ENCODE data around the gene IKZF5.

Gene IKZF5

GRCh38 chr10:122995936-122996335, 12.7 kb downstream of the IKZF5 start:
- FAIRE-seq: no peak
- no peak for DNase-seq (ENCODE audit: insufficient read length)
- TF ChIP-seq TAF1 (IDR thresholded peaks at IDR 0.05; ENCODE audit: borderline replicate concordance, low read depth, low read length) (no peak), POLR2AphosphoS5 (IDR thresholded peaks at IDR 0.05; ENCODE audit: low read depth, low read length) (no peak), POLR2A (IDR thresholded peaks at IDR 0.05; ENCODE audit: low read depth, low read length) (no peak)

GRCh38 chr10:122993797-122994336, 14.7 kb downstream of the IKZF5 start:
- FAIRE-seq: peak; percentile 21
- DNase-seq (ENCODE audit: insufficient read length): no peak
- TF ChIP-seq POLR2AphosphoS5 (IDR thresholded peaks at IDR 0.05; ENCODE audit: low read depth, low read length): no peak
- no peak for TF ChIP-seq POLR2A (IDR thresholded peaks at IDR 0.05; ENCODE audit: low read depth, low read length)
- TF ChIP-seq TAF1 (IDR thresholded peaks at IDR 0.05; ENCODE audit: borderline replicate concordance, low read depth, low read length): no peak

GRCh38 chr10:122992031-122992585, 16.5 kb downstream of the IKZF5 start:
- no peak for DNase-seq (ENCODE audit: insufficient read length)
- TF ChIP-seq TAF1 (IDR thresholded peaks at IDR 0.05; ENCODE audit: borderline replicate concordance, low read depth, low read length) (no peak), POLR2A (IDR thresholded peaks at IDR 0.05; ENCODE audit: low read depth, low read length) (no peak), POLR2AphosphoS5 (IDR thresholded peaks at IDR 0.05; ENCODE audit: low read depth, low read length) (no peak)
- FAIRE-seq: no peak

GRCh38 chr10:122990278-122990677, 18.3 kb downstream of the IKZF5 start:
- DNase-seq (ENCODE audit: insufficient read length) (no peak), FAIRE-seq (no peak)
- TF ChIP-seq TAF1 (IDR thresholded peaks at IDR 0.05; ENCODE audit: borderline replicate concordance, low read depth, low read length) (no peak), POLR2A (IDR thresholded peaks at IDR 0.05; ENCODE audit: low read depth, low read length) (no peak), POLR2AphosphoS5 (IDR thresholded peaks at IDR 0.05; ENCODE audit: low read depth, low read length) (no peak)

- no peak for TF ChIP-seq POLR2AphosphoS5 (IDR thresholded peaks at IDR 0.05; ENCODE audit: low read depth, low read length)
- TF ChIP-seq TAF1 (IDR thresholded peaks at IDR 0.05; ENCODE audit: borderline replicate concordance, low read depth, low read length): no peak
- TF ChIP-seq POLR2A (IDR thresholded peaks at IDR 0.05; ENCODE audit: low read depth, low read length): no peak
- no peak for DNase-seq (ENCODE audit: insufficient read length)
- FAIRE-seq: no peak
These were observed 20.1 kb downstream of the IKZF5 start for GRCh38 chr10:122988501-122988900.

- TF ChIP-seq POLR2A (IDR thresholded peaks at IDR 0.05; ENCODE audit: low read depth, low read length) (no peak), POLR2AphosphoS5 (IDR thresholded peaks at IDR 0.05; ENCODE audit: low read depth, low read length) (no peak), TAF1 (IDR thresholded peaks at IDR 0.05; ENCODE audit: borderline replicate concordance, low read depth, low read length) (no peak)
- FAIRE-seq (no peak), DNase-seq (ENCODE audit: insufficient read length) (no peak)
These were observed 22.3 kb downstream of the IKZF5 start for GRCh38 chr10:122986335-122986734.

GRCh38 chr10:122984708-122985107, 23.9 kb downstream of the IKZF5 start:
- TF ChIP-seq POLR2AphosphoS5 (IDR thresholded peaks at IDR 0.05; ENCODE audit: low read depth, low read length) (no peak), POLR2A (IDR thresholded peaks at IDR 0.05; ENCODE audit: low read depth, low read length) (no peak), TAF1 (IDR thresholded peaks at IDR 0.05; ENCODE audit: borderline replicate concordance, low read depth, low read length) (no peak)
- DNase-seq (ENCODE audit: insufficient read length) (no peak), FAIRE-seq (no peak)

GRCh38 chr10:122983898-122984297, 24.7 kb downstream of the IKZF5 start:
- FAIRE-seq (no peak), DNase-seq (ENCODE audit: insufficient read length) (no peak)
- TF ChIP-seq TAF1 (IDR thresholded peaks at IDR 0.05; ENCODE audit: borderline replicate concordance, low read depth, low read length) (no peak), POLR2AphosphoS5 (IDR thresholded peaks at IDR 0.05; ENCODE audit: low read depth, low read length) (no peak), POLR2A (IDR thresholded peaks at IDR 0.05; ENCODE audit: low read depth, low read length) (no peak)

GRCh38 chr10:122981066-122981464, 27.5 kb downstream of the IKZF5 start:
- FAIRE-seq (no peak), DNase-seq (ENCODE audit: insufficient read length) (no peak)
- TF ChIP-seq POLR2A (IDR thresholded peaks at IDR 0.05; ENCODE audit: low read depth, low read length) (no peak), TAF1 (IDR thresholded peaks at IDR 0.05; ENCODE audit: borderline replicate concordance, low read depth, low read length) (no peak), POLR2AphosphoS5 (IDR thresholded peaks at IDR 0.05; ENCODE audit: low read depth, low read length) (no peak)

GRCh38 chr10:122980209-122981065, 28.2 kb downstream of the IKZF5 start, which contains the start of gene PSTK:
Gene PSTK, plus strand, starts transcription at chr10:122980401. Its CDS starts 79 bp downstream, at chr10:122980480.
- peak; percentile 55; the same call in 1 of the 2 replicates for TF ChIP-seq TAF1 (IDR thresholded peaks at IDR 0.05; ENCODE audit: borderline replicate concordance, low read depth, low read length)
- peak; percentile 92 for TF ChIP-seq POLR2A (IDR thresholded peaks at IDR 0.05; ENCODE audit: low read depth, low read length)
- TF ChIP-seq POLR2AphosphoS5 (IDR thresholded peaks at IDR 0.05; ENCODE audit: low read depth, low read length): peak; percentile 83
- FAIRE-seq: peak; percentile 97
- DNase-seq (ENCODE audit: insufficient read length): peak; percentile 90

GRCh38 chr10:122974543-122975064, 34.0 kb downstream of the IKZF5 start:
- FAIRE-seq (peak; percentile 9), DNase-seq (ENCODE audit: insufficient read length) (no peak)
- TF ChIP-seq TAF1 (IDR thresholded peaks at IDR 0.05; ENCODE audit: borderline replicate concordance, low read depth, low read length): no peak
- TF ChIP-seq POLR2AphosphoS5 (IDR thresholded peaks at IDR 0.05; ENCODE audit: low read depth, low read length): no peak
- TF ChIP-seq POLR2A (IDR thresholded peaks at IDR 0.05; ENCODE audit: low read depth, low read length): no peak
